ENCODE measurements around the gene AFF1. TPM values are rescaled to one million over a fixed set of nuclear protein-coding genes. Genes with fewer than 3 reads are reported as not detected.

The AFF1 gene
- total and polyA plus RNA-seq, 2 of the 4 experiments (the other 2 are of a cell fraction), result 7.0 to 9.6 TPM

DNA sequence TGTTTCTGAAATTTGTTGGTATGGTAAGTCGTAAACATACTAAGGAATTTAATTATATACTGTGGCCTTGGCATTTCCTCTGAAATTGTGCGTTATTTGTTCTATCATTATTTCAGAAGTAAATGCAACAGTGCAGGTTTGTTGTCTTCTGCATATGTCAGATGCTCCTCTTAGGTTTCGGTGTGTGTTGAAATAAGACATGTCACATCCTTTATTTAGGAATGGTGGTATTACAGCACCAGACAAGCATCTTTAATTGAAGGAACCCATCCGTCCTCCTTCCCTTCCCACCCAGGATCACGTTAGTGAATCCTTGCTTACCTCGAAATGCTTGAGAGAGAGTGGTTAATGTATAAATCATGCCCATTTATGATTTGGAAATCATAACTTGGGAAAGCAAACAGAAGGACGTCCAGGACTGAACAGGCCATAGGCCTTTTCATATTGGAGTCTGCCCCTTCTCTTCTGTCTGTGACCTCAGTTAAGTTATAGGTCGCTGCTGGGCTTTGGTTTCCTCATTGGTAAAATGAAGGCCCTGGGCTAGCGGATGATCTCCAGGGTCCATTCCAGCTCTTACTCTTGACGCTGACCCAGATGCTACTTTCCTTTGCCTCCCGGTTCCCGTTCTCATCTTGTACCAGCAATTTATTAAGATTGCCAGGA, 151.5 kb downstream of the AFF1 start (continued):
- no peak for TF ChIP-seq FOS (IDR thresholded peaks at IDR 0.05; ENCODE audit: low read depth, low read length)

DNA sequence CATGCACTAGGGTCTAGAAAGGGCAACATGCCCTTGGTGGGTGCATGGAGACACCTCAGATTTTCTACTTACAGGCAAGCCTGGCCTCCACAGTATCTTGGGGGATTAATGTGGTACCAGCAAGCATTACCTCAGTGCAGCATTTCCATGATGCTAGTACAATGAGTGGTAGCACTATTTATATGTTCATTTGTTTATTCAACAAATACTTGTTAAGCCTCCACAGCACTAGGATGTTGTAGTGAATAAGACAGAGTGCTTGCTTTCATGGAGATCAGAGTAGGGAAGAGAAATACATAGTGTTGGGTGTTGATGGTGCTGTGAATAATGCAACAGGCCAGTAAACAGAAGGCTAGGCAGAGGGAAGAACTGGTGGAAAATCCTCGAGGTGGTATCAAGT, 152.2 kb downstream of the AFF1 start:
- Histone ChIP-seq H3K79me1 (ENCODE audit: low read depth in 1 of 2, low read length in 2 of 2) (peaks cover 23 to 34% of the 10 kb centered on the region in 2 experiments), H2AFZ (replicated peaks; ENCODE audit: low read length, poor library complexity) (no peak overlapping the region), H3K14ac (replicated peaks; ENCODE audit: low read depth, low read length) (peak overlapping the region; percentile 69; the same call in 1 of the 2 replicates), H4K5ac (ENCODE audit: low read depth, low read length) (peak overlapping the region; percentile 22; the same call in 1 of the 2 replicates), H2BK5ac (ENCODE audit: low read depth, low read length, poor library complexity, severe bottlenecking) (peak overlapping the region; percentile 67), H3K4me1 (ENCODE audit: control insufficient read depth, insufficient read depth, low read length) (peaks cover 8% of the 10 kb centered on the region), H3K27me3 (ENCODE audit: control insufficient read depth, insufficient read depth, low read length) (no peaks in the 10 kb centered on the region), H3K9me3 (ENCODE audit: control insufficient read depth, insufficient read depth, low read length) (no peaks in the 10 kb centered on the region), H4K8ac (ENCODE audit: low read depth in 2 of 2, low read length in 2 of 2) (peak overlapping the region in 1 of 2 experiments; percentile 46; a peak in 1 of 4 replicates), H3K56ac (ENCODE audit: extremely low read depth, insufficient read depth, low read length) (no peak overlapping the region), H3K4me3 (ENCODE audit: insufficient read depth, low read depth, low read length) (no peak overlapping the region), H4K91ac (ENCODE audit: insufficient read depth, low read depth, low read length) (peak overlapping the region; percentile 10; the same call in 1 of the 2 replicates), H3K18ac (ENCODE audit: low read depth, low read length) (peak overlapping the region; percentile 61; the same call in 1 of the 2 replicates), H2BK120ac (ENCODE audit: low read depth, low read length) (no peak overlapping the region), H3K9ac (ENCODE audit: low read depth, low read length) (no peak overlapping the region), H3K4ac (ENCODE audit: low read depth, low read length) (peak overlapping the region; percentile 6; the same call in 1 of the 2 replicates), H4K20me1 (ENCODE audit: insufficient read depth, low read length) (0 out of 2 replicates have a peak, but pooled peaks cover 8% of the 10 kb centered on the region), H3K36me3 (ENCODE audit: control insufficient read depth, insufficient read depth, low read length) (no peaks in the 10 kb centered on the region; the same call in 1 of the 2 replicates), H3K27ac (ENCODE audit: insufficient read depth, low read length) (no peak overlapping the region), H3K9me1 (ENCODE audit: insufficient read depth, low read length) (peaks cover 13% of the 10 kb centered on the region), H2AK5ac (ENCODE audit: low read depth, low read length) (0 out of 2 replicates have a peak overlapping the region, but pooled peaks have one; percentile 36), H2BK20ac (ENCODE audit: low read depth, low read length) (no peak overlapping the region), H2AK9ac (replicated peaks; ENCODE audit: low read depth, low read length, poor library complexity) (no peak overlapping the region), H2BK15ac (ENCODE audit: low read depth, low read length) (no peak overlapping the region), H3K23ac (ENCODE audit: low read depth, low read length) (no peak overlapping the region), H3K4me2 (ENCODE audit: low read depth, low read length) (peak overlapping the region; percentile 51; the same call in 1 of the 2 replicates)
- ChIA-PET POLR2A (ENCODE audit: unreplicated experiment) (no interaction called here), CTCF (no interaction called here)
- intact Hi-C loops (cut with micrococcal nuclease) (no loop called here), in situ Hi-C loops (cut with MboI; ENCODE audit: low sequenced_read_pairs) (no loop called here), dilution Hi-C loops (cut with HindIII; ENCODE audit: low sequenced_read_pairs, unreplicated experiment) (no loop called here)
- WGBS, 2 experiments (ENCODE audit: extremely low coverage in 2 of 2, insufficient read length in 1 of 2), result 100% methylated on average over 1 of the region's 1 CpG; no CpG with 5 or more reads in 1 of the 2 experiments
- ATAC-seq (ENCODE audit: low read depth) (peak; percentile 97), DNase-seq (peak; percentile 77)
- no peak for TF ChIP-seq MXI1 (IDR thresholded peaks at IDR 0.05; ENCODE audit: borderline replicate concordance, low read depth, low read length)
- BruUV-seq (replicated peaks), result no TSS peak

All from IMR-90 (cell line).